GM19463 (cell line): ENCODE results near the gene PSMA7.
"Not testable (repeated sequence)": the region's sequence is repeated elsewhere in the genome, so short reads cannot be mapped to it uniquely, and the experiment has no call there.

Experiments used
- ATAC-seq: cut with Tn5 transposase; IDR thresholded peaks from one replicate; pipeline ENCODE4 v1.9.1; 2021; ENCODE audit warnings: mild to moderate bottlenecking, moderate library complexity; ENCODE audit not compliant: unreplicated experiment

The PSMA7 gene

DNA sequence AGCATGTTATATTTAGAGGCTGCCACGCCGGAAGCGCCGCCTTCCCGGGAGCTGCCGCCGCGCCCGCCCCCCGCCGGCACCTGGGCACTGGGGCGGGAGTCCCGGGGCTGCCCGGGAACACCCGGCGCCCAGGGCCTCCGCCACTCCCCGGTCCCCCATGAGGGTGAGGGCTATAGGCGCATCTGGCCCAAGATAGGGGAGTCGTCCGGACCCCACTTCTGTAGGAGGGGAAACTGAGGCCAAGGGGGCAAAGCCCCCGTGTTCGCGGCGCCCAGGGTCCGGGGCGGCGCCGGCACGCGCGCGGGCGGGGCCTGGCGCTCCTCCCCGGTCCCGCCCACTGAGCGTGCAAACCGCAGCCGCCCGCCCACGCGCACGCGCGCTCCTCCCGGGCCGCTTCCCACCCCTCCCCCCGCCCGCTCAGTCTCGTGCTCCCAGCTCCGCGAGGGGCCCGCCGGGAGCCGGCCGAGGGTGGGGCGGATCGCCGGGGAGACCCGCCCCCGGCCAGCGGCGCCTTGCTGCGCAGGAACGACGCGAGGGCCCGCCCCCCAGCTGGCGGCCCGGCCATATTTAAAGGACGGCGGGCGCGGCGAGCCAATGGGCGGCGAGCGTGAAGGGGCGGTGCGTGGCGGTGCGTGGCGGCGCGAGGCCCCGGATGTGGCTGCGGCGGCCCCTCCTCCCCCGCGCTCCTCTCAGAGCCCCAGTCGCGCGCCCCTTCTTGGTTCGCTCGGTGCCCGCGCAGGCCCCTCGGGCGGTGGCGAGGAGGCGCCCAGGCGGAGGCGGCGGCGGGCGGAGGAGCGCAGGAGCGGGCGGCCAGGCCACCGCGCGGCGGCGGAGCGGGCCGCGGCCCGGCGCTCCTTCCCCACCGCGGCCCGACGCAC lies 21.2 kb downstream of the PSMA7 start, which contains the start of gene LSM14B:
Gene LSM14B (plus strand): TSS at position 700 of the 878 bp plus-strand sequence. CDS start 192 bp downstream, outside the sequence.
- peak; percentile 75 for ATAC-seq

- peak; percentile 7 for ATAC-seq
Observed at GRCh38 chr20:62120990-62121775, 22.0 kb downstream of the PSMA7 start.

GRCh38 chr20:62120365-62120762 lies 22.8 kb downstream of the PSMA7 start:
- no peak for ATAC-seq

GRCh38 chr20:62119591-62120364 lies 23.4 kb downstream of the PSMA7 start:
- ATAC-seq = no peak

DNA sequence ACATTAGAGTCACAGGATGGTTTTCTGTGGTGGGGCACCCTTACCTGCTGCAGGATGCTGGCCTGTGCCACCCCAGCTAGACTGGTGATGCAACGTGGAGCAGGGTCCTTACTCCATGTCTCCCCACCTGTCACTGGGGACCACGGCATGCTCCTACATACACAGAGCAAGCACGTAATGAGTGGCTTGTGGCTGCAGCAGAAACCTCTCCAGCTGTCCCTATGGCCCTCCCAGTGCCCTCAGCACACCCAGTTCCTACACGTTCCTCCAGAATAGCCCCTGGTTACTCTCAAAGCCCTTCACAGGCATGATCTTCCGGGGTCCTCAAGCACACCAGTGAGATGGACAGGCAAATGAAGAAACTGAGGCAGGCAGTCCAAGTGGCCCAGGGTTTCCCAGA lies 24.1 kb downstream of the PSMA7 start:
- ATAC-seq = no peak

GRCh38 chr20:62118113-62119043 lies 24.8 kb downstream of the PSMA7 start:
- ATAC-seq = no peak

GRCh38 chr20:62117658-62118057 lies 25.5 kb downstream of the PSMA7 start:
- ATAC-seq = no peak

DNA sequence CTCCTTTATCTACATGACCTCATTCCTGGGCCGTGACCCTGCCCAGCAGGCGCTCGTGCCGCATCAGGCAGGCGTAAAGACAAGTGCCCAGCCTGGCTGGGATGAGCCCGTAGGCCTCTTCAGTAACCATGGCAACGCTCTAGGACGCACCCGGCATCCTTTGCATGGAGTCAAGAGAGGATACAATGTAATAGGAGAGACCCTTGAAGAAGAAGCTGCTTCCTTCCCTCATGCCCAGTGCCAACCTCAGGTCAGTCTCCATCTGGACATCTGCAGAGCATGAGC lies 25.9 kb downstream of the PSMA7 start:
- no peak for ATAC-seq

DNA sequence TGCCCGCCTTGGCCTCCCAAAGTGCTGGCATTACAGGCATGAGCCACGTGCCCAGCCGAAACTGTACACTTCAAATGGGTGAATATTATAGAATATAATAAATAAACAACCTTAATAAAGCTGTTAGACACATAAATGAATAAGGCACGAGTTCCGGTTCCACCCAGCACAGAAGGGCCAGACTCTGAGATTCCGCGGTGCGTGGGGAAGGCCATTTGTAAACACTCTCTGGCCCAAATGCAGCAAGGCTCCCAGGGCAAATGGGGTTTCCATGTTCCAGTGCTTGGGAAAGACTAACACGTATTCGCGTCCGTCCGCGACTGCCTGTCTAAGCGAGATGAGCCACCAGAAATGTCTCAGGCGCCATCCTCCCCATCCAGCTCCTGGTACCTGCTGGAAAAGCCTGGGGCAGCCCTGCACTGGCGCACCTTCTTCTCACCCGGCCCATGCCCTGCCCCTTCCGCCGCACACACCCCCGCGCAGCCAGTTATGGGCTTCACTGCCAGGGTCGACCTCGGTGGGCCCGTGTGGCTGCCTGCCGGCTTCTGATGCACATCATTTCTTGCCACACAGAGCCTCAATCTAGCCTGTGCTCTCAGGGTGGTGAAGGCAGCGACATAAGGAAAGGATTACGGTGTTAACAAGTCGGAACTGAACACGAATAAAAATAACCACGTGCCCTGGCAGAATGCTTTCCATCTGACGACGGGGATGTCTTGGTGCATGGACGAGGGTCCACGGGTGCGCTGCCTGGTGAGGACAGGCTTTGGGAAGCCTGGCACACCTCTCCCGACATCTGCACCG lies 26.4 kb downstream of the PSMA7 start:
- no peak for ATAC-seq

DNA sequence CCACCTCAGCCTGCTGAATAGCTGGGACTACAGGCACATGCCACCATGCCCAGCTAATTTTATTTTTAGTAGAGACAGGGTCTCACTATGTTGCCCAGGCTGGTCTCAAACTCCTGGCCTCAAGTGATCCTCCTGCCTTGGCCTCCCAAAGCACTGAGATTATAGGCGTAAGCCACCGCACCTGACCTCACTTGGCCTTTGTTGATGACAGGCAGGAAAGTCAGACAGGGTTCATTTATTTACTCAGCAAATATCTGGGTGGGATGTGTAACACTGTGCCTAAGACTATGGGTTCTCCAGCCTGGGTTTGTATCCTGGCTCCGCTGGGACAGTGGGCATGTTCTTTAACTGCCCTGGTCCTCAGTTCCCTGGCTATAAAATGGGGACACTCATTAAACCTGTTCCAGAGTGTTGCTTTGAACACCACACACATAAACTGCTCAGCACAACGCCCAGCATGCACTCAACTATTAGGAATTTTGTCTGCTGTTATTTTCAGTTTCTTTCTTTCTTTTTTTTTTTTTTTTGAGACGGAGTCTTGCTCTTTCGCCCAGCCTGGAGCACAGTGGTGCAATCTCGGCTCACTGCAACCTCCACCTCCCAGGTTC lies 27.3 kb downstream of the PSMA7 start:
- not testable (repeated sequence) for ATAC-seq

GRCh38 chr20:62114894-62115293 lies 28.3 kb downstream of the PSMA7 start:
- ATAC-seq = no peak

DNA sequence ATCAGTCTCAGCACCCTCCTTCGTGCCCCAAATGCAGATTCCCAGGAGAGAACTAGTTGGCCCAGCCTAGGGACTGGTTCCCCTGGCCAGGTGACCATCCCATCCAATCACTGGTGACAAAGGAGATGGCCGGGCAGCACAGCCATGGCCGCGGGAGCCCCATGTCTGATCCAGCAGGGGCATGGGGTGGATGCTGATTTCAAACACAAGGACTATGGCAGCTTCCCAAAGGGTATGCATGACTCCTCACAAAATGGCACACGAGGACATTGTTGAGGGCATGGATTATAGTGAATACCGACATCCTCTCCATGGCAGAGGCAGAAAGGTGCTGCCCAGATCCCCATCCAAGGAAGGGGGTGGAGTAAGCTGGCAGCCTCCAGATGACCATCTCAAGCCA lies 30.8 kb downstream of the PSMA7 start:
- ATAC-seq = no peak

- ATAC-seq = no peak
Observed at GRCh38 chr20:62111148-62111547, 32.0 kb downstream of the PSMA7 start.

DNA sequence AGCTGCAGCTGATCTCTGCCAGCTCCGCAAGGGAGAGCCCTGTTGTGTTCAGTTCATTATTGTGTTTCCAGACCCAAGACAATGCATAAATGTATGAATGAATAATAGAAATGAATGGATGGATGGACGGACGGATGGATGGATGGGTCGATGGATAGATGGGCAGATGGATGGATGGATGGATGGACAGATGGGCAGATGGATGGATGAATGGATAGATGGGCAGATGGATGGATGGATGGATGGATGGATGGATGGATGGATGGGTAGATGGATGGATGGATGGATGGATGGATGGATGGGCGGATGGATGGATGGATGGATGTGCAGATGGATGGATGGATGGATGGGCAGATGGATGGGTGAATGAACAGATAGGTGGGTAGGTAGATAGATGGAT lies 37.6 kb downstream of the PSMA7 start:
- ATAC-seq = no peak

GRCh38 chr20:62104791-62105345 lies 38.3 kb downstream of the PSMA7 start:
- no peak for ATAC-seq

- ATAC-seq = no peak
Observed at GRCh38 chr20:62104234-62104789, 38.9 kb downstream of the PSMA7 start.

DNA sequence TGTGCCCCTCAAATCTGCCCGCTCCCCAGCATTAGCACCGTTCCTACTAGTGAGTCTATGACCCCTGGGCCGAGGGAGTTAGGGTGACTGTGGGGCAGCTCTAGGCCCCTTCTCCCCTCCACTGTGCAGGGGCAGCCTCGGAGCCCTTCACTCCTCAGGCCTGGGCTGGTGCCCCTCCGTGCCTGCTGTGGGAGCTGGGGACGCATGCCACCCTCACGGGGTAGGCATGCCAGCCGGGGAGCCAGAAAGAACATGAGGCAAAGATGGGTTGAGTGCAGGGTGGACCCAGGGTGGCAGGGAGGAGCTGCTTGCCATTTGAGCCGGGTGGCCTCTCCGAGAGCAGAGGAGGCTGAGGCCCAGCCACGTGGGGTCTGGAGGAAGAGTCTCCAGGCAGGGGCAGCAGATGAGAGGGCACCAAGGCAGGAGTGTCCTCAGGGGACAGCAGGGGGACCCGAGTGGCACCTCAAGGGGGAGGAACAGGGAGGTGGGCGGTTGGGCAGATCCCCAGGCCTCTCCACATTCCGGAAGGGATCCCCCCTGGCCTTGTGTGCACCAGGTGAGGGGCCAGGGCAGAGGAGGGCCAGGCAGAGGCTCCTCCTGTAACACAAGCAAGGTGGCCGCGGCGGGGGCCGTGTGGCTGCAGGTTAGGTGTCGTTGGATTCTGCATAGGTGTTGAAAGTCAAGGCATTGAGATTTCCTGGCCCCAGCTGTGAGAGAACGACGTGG lies 39.5 kb downstream of the PSMA7 start:
- ATAC-seq = no peak

GRCh38 chr20:62101078-62101477 lies 42.1 kb downstream of the PSMA7 start:
- no peak for ATAC-seq
